Measurements from ENCODE around the gene KCNMA1.
"Not testable (repeated sequence)": the region's sequence is repeated elsewhere in the genome, so short reads cannot be mapped to it uniquely, and the experiment has no call there.

KCNMA1 gene

GRCh38 chr10:77584938-77585337 lies 52.7 kb downstream of the KCNMA1 start:
- no peak for DNase-seq (ENCODE audit: low read depth in 2 of 2)

- no peak for DNase-seq (ENCODE audit: low read depth in 2 of 2)
Measured at GRCh38 chr10:77583527-77583926, 54.1 kb downstream of the KCNMA1 start.

- DNase-seq (ENCODE audit: low read depth in 2 of 2), result no peak
Measured at GRCh38 chr10:77582710-77583115, 54.9 kb downstream of the KCNMA1 start.

- DNase-seq (ENCODE audit: low read depth in 2 of 2), result no peak
Measured at GRCh38 chr10:77581738-77582137, 55.9 kb downstream of the KCNMA1 start.

GRCh38 chr10:77580482-77580881 lies 57.1 kb downstream of the KCNMA1 start:
- no peak for DNase-seq (ENCODE audit: low read depth in 2 of 2)

- no peak for DNase-seq (ENCODE audit: low read depth in 2 of 2)
Measured at GRCh38 chr10:77578583-77579227, 58.9 kb downstream of the KCNMA1 start.

- no peak for DNase-seq (ENCODE audit: low read depth in 2 of 2)
Measured at GRCh38 chr10:77577666-77578229, 59.9 kb downstream of the KCNMA1 start.

- no peak for DNase-seq (ENCODE audit: low read depth in 2 of 2)
Measured at GRCh38 chr10:77576444-77577032, 61.1 kb downstream of the KCNMA1 start.

GRCh38 chr10:77576007-77576367 lies 61.6 kb downstream of the KCNMA1 start:
- DNase-seq (ENCODE audit: low read depth in 2 of 2), result no peak

GRCh38 chr10:77575271-77576006 lies 62.2 kb downstream of the KCNMA1 start:
- DNase-seq (ENCODE audit: low read depth in 2 of 2), result no peak

GRCh38 chr10:77574438-77574837 lies 63.2 kb downstream of the KCNMA1 start:
- DNase-seq (ENCODE audit: low read depth in 2 of 2), result no peak

- DNase-seq (ENCODE audit: low read depth in 2 of 2), result not testable (repeated sequence)
Measured at GRCh38 chr10:77572520-77572919, 65.1 kb downstream of the KCNMA1 start.

GRCh38 chr10:77571490-77571889 lies 66.1 kb downstream of the KCNMA1 start:
- DNase-seq (ENCODE audit: low read depth in 2 of 2), result no peak

- DNase-seq (ENCODE audit: low read depth in 2 of 2), result no peak
Measured at GRCh38 chr10:77566914-77567566, 70.6 kb downstream of the KCNMA1 start.

GRCh38 chr10:77566236-77566635 lies 71.4 kb downstream of the KCNMA1 start:
- DNase-seq (ENCODE audit: low read depth in 2 of 2), result no peak

GRCh38 chr10:77565590-77566023 lies 72.0 kb downstream of the KCNMA1 start:
- no peak for DNase-seq (ENCODE audit: low read depth in 2 of 2)

- no peak for DNase-seq (ENCODE audit: low read depth in 2 of 2)
Measured at GRCh38 chr10:77564731-77565589, 72.6 kb downstream of the KCNMA1 start.

- no peak for DNase-seq (ENCODE audit: low read depth in 2 of 2)
Measured at GRCh38 chr10:77563638-77564270, 73.9 kb downstream of the KCNMA1 start.

- DNase-seq (ENCODE audit: low read depth in 2 of 2), result no peak
Measured at GRCh38 chr10:77562742-77563141, 74.9 kb downstream of the KCNMA1 start.

- no peak for DNase-seq (ENCODE audit: low read depth in 2 of 2)
Measured at GRCh38 chr10:77561991-77562390, 75.6 kb downstream of the KCNMA1 start.

- DNase-seq (ENCODE audit: low read depth in 2 of 2), result no peak
Measured at GRCh38 chr10:77560471-77560870, 77.1 kb downstream of the KCNMA1 start.
